Transverse colon (tissue), 4 donors: ENCODE results near the gene KHDRBS2.

Experiments used
- POLR2A ChIP-seq: fragments of 450-650 bp; IDR thresholded peaks from one replicate; pipeline ENCODE4 v1.6.1; 2016; ENCODE audit warnings: antibody characterized with exemption, mild to moderate bottlenecking, moderate library complexity
- POLR2AphosphoS5 ChIP-seq, 3 donors: sonication (generic); formaldehyde crosslinking; IDR thresholded peaks; one replicate each; pipeline ENCODE4 v1.6.1; 2016; ENCODE audit warnings: antibody characterized with exemption in 3 of 3
- TF ChIP-seq, protein P1 (sequence below), 5 experiments: fragments of 200-600 bp in 3 of 5; fragments of 450-650 bp in 2 of 5; sonication (generic) in 3 of 5; IDR thresholded peaks; 1 replicate in 2 of 5; 2 replicates in 3 of 5; pipeline ENCODE4 v1.5.1; 2016 to 2017; ENCODE audit warnings: antibody characterized with exemption in 5 of 5, inconsistent platforms in 3 of 5, mild to moderate bottlenecking in 2 of 5, moderate library complexity in 1 of 5

DNA sequence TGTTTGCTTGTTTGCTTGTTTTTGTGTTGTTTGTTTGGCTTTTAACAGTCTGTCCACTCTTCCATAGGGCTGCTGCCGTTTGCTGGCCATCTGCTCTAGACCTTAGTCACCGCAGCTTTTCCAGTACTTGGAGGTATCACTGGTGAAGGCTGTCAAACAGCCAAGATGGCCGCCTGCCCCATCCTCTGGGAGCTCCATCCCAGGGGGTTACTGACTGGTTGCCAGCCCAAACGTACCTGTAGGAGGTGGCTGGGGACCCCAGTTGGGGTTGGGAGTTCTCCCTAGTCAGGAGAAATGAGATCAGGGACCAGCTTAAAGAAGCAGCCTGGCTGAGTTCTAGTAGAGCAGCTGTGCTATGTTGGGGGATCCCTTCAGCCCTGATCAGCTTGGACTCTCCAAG is 418.4 kb downstream of the KHDRBS2 start:
- no peak for TF ChIP-seq POLR2A
- TF ChIP-seq, protein P1, sequence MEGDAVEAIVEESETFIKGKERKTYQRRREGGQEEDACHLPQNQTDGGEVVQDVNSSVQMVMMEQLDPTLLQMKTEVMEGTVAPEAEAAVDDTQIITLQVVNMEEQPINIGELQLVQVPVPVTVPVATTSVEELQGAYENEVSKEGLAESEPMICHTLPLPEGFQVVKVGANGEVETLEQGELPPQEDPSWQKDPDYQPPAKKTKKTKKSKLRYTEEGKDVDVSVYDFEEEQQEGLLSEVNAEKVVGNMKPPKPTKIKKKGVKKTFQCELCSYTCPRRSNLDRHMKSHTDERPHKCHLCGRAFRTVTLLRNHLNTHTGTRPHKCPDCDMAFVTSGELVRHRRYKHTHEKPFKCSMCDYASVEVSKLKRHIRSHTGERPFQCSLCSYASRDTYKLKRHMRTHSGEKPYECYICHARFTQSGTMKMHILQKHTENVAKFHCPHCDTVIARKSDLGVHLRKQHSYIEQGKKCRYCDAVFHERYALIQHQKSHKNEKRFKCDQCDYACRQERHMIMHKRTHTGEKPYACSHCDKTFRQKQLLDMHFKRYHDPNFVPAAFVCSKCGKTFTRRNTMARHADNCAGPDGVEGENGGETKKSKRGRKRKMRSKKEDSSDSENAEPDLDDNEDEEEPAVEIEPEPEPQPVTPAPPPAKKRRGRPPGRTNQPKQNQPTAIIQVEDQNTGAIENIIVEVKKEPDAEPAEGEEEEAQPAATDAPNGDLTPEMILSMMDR (IDR thresholded peaks at IDR 0.05) = no peak
- TF ChIP-seq POLR2AphosphoS5 (IDR thresholded peaks at IDR 0.05) = no peak
